ENCODE measurements around the gene PATL1.

PATL1 gene

DNA sequence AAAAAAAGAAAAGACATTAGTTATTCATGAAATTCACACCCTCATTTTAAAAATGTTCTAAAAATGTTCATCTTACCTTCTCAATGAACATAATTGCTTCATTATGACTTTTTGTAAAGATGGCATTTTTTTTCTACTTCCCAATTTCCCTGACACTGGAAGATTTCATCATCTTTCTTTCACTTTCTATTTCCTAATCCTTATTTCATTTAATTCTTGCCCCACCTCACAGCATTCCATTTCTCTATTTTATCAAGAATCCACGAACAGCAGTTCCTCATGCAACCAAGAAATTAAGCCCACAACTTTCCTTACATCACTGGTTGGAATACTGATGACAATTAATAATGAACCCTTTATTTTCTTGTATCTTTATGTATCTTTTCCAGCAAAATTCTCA, 1.9 kb downstream of the PATL1 start:
- Histone ChIP-seq H3K27ac (ENCODE audit: extremely low read depth, low read depth, low read length) (no peak overlapping the region), H3K4me1 (ENCODE audit: control insufficient read depth, insufficient read depth, low read length) (no peaks in the 10 kb centered on the region), H3K36me3 (ENCODE audit: control insufficient read depth in 2 of 2, insufficient read depth in 1 of 2, low read length in 2 of 2) (peaks cover 29 to 48% of the 10 kb centered on the region in 2 experiments), H3K4me3 (ENCODE audit: low read depth, low read length) (no peak overlapping the region), H3K9me3 (ENCODE audit: control insufficient read depth, insufficient read depth, low read depth, low read length) (no peaks in the 10 kb centered on the region)
- TF ChIP-seq MYNN (tag by site-specific recombination; IDR thresholded peaks at IDR 0.05; ENCODE audit: borderline replicate concordance) (no peak), YY1 (tag by site-specific recombination; IDR thresholded peaks at IDR 0.05) (no peak), ZBTB44 (tag by site-specific recombination; IDR thresholded peaks at IDR 0.05) (no peak), SP2 (tag by site-specific recombination; IDR thresholded peaks at IDR 0.05) (no peak), ZNF585B (tag by site-specific recombination; IDR thresholded peaks at IDR 0.05) (no peak), HOXA7 (CRISPR knock-in tag; IDR thresholded peaks at IDR 0.05; ENCODE audit: borderline replicate concordance) (no peak), ZNF398 (tag by site-specific recombination; IDR thresholded peaks at IDR 0.05) (no peak), ZNF324 (tag by site-specific recombination; IDR thresholded peaks at IDR 0.05) (no peak), ZNF473 (tag by site-specific recombination; IDR thresholded peaks at IDR 0.05) (no peak), KLF7 (tag by site-specific recombination; IDR thresholded peaks at IDR 0.05; ENCODE audit: borderline replicate concordance) (no peak), ZNF112 (tag by site-specific recombination; IDR thresholded peaks at IDR 0.05) (no peak), ZNF18 (tag by site-specific recombination; IDR thresholded peaks at IDR 0.05) (no peak), ZNF138 (tag by site-specific recombination; IDR thresholded peaks at IDR 0.05; ENCODE audit: borderline replicate concordance) (no peak), ZFP41 (tag by site-specific recombination; IDR thresholded peaks at IDR 0.05; ENCODE audit: borderline replicate concordance) (no peak), ZNF292 (tag by site-specific recombination; IDR thresholded peaks at IDR 0.05; ENCODE audit: borderline replicate concordance, low read depth) (no peak), SETDB1 (IDR thresholded peaks at IDR 0.05; ENCODE audit: insufficient read length, low read length) (no peak), ZNF350 (tag by site-specific recombination; IDR thresholded peaks at IDR 0.05) (no peak)
- TF ChIP-seq, protein P1, sequence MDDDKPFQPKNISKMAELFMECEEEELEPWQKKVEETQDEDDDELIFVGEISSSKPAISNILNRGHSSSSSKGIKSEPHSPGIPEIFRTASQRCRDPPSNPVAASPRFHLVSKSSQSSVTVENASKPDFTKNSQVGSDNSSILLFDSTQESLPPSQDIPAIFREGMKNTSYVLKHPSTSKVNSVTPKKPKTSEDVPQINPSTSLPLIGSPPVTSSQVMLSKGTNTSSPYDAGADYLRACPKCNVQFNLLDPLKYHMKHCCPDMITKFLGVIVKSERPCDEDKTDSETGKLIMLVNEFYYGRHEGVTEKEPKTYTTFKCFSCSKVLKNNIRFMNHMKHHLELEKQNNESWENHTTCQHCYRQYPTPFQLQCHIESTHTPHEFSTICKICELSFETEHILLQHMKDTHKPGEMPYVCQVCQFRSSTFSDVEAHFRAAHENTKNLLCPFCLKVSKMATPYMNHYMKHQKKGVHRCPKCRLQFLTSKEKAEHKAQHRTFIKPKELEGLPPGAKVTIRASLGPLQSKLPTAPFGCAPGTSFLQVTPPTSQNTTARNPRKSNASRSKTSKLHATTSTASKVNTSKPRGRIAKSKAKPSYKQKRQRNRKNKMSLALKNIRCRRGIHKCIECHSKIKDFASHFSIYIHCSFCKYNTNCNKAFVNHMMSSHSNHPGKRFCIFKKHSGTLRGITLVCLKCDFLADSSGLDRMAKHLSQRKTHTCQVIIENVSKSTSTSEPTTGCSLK (tag by site-specific recombination; IDR thresholded peaks at IDR 0.05), result no peak
- ChIA-PET POLR2A (no interaction called here), CTCF (no interaction called here)

DNA sequence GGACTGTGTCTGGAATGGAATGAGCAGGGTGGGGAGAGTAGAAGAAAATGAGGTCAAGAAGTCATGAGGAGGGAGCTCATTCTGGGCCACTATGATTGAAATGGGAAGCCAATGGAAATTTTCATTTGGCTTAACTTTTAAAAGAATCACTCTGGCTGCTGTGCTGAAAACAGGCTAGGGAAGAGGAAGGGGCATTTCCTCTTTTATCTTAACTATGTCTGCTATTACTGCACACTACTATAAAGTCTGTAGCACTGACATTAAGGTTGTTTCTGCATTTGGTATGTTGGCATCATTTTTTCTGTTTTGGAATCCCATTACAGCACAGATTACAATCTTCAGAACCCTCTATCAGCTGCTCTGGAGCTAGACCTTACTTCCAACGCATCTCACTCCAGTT, 8.2 kb downstream of the PATL1 start:
- Histone ChIP-seq H3K9me3 (ENCODE audit: control insufficient read depth, insufficient read depth, low read depth, low read length) (no peaks in the 10 kb centered on the region), H3K4me3 (ENCODE audit: low read depth, low read length) (no peak overlapping the region), H3K27ac (ENCODE audit: extremely low read depth, low read depth, low read length) (no peak overlapping the region), H3K4me1 (ENCODE audit: control insufficient read depth, insufficient read depth, low read length) (no peaks in the 10 kb centered on the region), H3K36me3 (ENCODE audit: control insufficient read depth in 2 of 2, insufficient read depth in 1 of 2, low read length in 2 of 2) (peaks cover 43 to 90% of the 10 kb centered on the region in 2 experiments)
- ChIA-PET POLR2A (interaction anchor here (1.7 kb wide), 1 partner anchor 9 kb away, joined by 6 read pairs; no protein-coding TSS in a partner anchor), CTCF (interaction anchor here (0.7 to 1.7 kb wide), 2 partner anchors 11 to 15 kb away, joined by 3 to 4 read pairs; no protein-coding TSS in a partner anchor)
- TF ChIP-seq ZNF16 (tag by site-specific recombination; IDR thresholded peaks at IDR 0.05; ENCODE audit: low read depth) (no peak), ZNF544 (tag by site-specific recombination; IDR thresholded peaks at IDR 0.05) (no peak), ZNF548 (tag by site-specific recombination; IDR thresholded peaks at IDR 0.05) (no peak), HOXC10 (CRISPR knock-in tag; IDR thresholded peaks at IDR 0.05) (no peak), ZNF747 (tag by site-specific recombination; IDR thresholded peaks at IDR 0.05) (no peak), YY2 (tag by site-specific recombination; IDR thresholded peaks at IDR 0.05) (no peak), ZNF701 (tag by site-specific recombination; IDR thresholded peaks at IDR 0.05) (no peak)
- TF ChIP-seq, protein P2, sequence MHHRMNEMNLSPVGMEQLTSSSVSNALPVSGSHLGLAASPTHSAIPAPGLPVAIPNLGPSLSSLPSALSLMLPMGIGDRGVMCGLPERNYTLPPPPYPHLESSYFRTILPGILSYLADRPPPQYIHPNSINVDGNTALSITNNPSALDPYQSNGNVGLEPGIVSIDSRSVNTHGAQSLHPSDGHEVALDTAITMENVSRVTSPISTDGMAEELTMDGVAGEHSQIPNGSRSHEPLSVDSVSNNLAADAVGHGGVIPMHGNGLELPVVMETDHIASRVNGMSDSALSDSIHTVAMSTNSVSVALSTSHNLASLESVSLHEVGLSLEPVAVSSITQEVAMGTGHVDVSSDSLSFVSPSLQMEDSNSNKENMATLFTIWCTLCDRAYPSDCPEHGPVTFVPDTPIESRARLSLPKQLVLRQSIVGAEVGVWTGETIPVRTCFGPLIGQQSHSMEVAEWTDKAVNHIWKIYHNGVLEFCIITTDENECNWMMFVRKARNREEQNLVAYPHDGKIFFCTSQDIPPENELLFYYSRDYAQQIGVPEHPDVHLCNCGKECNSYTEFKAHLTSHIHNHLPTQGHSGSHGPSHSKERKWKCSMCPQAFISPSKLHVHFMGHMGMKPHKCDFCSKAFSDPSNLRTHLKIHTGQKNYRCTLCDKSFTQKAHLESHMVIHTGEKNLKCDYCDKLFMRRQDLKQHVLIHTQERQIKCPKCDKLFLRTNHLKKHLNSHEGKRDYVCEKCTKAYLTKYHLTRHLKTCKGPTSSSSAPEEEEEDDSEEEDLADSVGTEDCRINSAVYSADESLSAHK (tag by site-specific recombination; IDR thresholded peaks at IDR 0.05), result no peak

All from HEK293 (cell line).